Astrocyte of the cerebellum (primary cell): ENCODE data around the gene PNPLA3.

Source experiments
- DNase-seq: peaks from one replicate; pipeline ENCODE4 v3.0.0-alpha.2; 2011; ENCODE audit warnings: low read depth
- H3K4me3 ChIP-seq: 2 replicates; pipeline ENCODE4 v1.5.1; 2011; ENCODE audit warnings: mild to moderate bottlenecking, low read depth, low read length, moderate library complexity
- in situ Hi-C: cut with HindIII; loops from 2 replicates; pipeline ENCODE4 v1.10.0; 2017; ENCODE audit warnings: low sequenced_read_pairs
- TF ChIP-seq, protein P1 (sequence below): IDR thresholded peaks from 2 replicates; pipeline ENCODE4 v1.5.1; 2012; ENCODE audit warnings: low read length, low read depth, moderate library complexity, mild to moderate bottlenecking; ENCODE audit errors: missing control alignments

Gene PNPLA3

DNA sequence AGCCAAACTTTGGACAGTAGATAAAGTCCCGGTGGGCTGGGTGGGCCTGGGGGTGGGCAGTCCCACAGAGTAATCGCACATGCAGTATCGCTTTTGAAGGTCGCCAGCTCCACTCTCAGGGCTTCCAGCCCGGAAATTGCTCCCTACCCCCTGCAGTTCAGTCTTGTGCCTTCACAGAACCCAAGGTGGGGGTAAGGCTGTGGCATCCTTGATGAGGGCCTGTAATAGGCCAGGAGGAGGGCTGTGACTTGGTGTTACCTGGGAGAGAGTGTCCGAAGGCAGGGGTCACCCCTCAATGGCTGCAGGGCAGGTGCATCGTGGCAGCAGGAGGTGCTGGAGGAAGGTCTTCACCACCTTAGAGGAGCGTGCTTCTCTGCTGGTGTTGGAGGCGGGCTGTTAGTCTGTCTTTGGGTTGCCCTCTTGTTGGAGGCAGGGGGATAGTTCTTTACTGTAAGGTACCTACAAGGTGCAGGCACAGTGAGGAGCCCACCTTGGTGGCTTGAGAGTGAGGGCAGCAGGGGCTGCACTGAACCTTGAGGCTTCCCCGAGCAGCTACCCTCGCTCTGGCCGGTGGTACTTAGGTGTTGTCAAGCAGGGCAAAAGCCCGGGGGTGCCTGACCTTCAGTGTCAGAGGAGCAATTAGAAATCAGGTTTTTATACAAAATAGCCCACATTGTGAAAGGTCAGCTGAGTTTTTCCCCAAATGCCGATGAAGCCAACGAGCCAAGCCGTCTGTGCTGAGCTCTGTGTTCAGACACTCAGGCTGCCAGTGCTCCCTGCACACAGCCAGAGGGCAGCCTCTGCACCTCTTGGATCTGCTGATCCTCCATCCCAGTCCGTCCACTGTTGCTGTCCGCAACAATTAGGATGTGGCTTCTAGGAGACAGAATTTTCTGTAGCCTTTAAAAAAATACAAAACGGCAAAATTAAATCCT, 53.5 kb downstream of the PNPLA3 start:
- TF ChIP-seq, protein P1, sequence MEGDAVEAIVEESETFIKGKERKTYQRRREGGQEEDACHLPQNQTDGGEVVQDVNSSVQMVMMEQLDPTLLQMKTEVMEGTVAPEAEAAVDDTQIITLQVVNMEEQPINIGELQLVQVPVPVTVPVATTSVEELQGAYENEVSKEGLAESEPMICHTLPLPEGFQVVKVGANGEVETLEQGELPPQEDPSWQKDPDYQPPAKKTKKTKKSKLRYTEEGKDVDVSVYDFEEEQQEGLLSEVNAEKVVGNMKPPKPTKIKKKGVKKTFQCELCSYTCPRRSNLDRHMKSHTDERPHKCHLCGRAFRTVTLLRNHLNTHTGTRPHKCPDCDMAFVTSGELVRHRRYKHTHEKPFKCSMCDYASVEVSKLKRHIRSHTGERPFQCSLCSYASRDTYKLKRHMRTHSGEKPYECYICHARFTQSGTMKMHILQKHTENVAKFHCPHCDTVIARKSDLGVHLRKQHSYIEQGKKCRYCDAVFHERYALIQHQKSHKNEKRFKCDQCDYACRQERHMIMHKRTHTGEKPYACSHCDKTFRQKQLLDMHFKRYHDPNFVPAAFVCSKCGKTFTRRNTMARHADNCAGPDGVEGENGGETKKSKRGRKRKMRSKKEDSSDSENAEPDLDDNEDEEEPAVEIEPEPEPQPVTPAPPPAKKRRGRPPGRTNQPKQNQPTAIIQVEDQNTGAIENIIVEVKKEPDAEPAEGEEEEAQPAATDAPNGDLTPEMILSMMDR, result no peak
- in situ Hi-C loops, result no loop called here
- DNase-seq, result no peak
- H3K4me3 ChIP-seq, result no peak overlapping the region

DNA sequence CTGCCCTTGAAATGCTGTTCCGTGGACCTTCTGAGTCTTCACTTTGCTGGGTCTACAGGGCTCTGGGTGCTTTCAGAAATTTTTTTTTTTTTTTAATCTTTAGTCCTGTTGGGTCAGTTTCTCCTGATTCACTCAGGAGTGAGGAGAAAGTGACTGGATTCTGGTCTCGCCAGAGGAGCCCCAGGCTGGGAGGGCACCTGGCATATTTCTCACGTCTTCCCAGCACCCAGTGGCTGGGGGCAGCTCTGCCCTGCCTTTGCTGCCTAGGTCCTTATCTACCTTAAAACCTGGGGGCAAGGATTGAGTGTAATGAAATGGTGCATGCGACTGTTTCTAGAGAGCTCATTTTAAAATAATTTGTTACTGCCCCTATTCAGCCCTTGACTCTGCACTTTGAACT, 55.0 kb downstream of the PNPLA3 start:
- TF ChIP-seq, protein P1, result no peak
- no peak for DNase-seq
- in situ Hi-C loops, result no loop called here

DNA sequence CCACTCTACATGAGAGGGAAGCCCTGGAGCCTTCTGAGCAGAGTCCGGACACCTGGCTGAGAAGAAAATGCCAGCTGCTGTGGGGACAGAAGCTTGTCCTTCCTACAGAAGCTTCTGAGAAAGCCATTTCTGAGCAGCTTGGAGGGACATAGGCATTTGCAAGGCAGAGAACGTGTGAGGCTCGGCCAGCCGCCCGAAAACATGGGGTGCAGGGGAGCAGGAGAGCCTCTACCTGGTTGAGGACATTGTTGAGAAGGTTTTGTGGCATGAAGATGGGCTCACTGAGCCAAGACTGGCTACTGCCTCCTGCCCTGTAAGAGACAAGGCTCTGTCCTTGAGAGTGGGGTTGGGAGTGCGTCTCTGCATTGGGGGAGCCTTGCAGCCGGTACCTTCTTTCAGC, 57.0 kb downstream of the PNPLA3 start:
- no peak for DNase-seq
- in situ Hi-C loops, result no loop called here
- TF ChIP-seq, protein P1, result no peak

More for the DNA sequence above, 55.0 kb downstream of the PNPLA3 start:
- no peak overlapping the region for H3K4me3 ChIP-seq

DNA sequence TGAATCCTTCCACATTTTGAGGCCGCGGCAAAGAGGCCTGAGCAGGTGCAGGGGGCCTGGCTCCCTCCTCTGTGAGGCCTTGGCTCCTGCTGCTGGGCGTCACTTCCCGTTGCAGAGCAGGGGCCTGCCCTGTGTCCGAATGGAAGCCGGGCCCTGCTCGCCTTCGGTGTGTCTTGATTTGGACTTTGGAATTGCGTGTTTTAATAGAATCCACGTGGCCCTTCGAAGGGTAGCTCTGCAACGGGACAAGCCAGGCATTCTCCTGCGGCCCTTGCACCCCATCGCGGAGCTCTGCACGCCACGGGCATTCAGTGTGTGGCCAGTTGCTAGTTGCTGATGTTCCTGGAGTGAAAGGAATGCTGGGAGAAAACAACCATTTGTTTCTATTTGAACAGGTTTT, 57.4 kb downstream of the PNPLA3 start:
- in situ Hi-C loops, result no loop called here
- no peak for DNase-seq
- TF ChIP-seq, protein P1, result no peak
- H3K4me3 ChIP-seq, result no peak overlapping the region

More for the DNA sequence above, 57.0 kb downstream of the PNPLA3 start:
- H3K4me3 ChIP-seq, result no peak overlapping the region

DNA sequence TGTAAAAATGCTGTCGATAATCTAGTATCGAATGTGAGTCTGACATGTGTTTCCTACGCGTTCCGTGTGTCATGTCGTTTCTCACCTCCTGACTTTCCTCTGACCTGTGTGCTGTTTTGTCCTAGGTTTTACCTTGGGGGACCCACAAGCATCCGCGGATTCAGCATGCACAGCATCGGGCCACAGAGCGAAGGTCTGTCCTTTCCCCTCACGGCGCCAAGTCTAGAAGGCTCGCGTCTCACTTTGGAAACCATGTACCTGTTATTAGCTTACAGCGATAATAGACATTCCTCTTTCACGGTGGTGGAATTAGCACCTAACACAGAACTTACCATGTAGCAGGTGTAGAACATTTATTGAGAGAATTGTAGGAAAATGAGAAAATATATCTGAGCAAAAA, 60.2 kb downstream of the PNPLA3 start:
- no peak overlapping the region for H3K4me3 ChIP-seq
- no peak for DNase-seq
- in situ Hi-C loops, result no loop called here
- TF ChIP-seq, protein P1, result no peak

DNA sequence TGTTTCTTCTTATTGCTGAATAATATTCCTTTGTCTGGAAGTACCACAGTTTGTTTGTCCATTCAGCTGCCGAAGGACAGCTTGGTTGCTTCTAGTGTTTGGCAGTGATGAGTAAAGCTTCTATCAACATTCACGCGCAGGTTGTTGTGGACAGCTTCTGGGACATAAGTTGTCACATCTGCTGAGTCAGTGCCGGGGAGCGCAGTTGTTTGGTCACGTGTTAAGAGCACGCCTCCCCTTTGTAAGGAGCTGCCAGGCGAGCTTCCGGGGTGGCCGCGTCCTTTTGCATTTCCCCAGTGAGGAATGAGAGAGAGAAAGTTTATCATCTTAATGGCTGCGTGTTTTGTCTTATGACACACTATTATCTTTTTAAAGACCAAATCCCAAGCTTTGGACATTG, 61.9 kb downstream of the PNPLA3 start:
- DNase-seq, result no peak
- TF ChIP-seq, protein P1, result no peak
- no peak overlapping the region for H3K4me3 ChIP-seq
- in situ Hi-C loops, result no loop called here
